ACHN (cell line): ENCODE data around the gene STK24.

Experiments
- DNase-seq: peaks from one replicate; pipeline ENCODE4 v3.0.0-alpha.2; 2015
- in situ Hi-C: cut with HindIII; loops from 2 replicates; pipeline ENCODE4 v1.10.0; 2017; ENCODE audit warnings: low sequenced_read_pairs, low pct_ligation_motif_present, low pct_unique_long_range_greater_than_20kb

The STK24 gene

DNA sequence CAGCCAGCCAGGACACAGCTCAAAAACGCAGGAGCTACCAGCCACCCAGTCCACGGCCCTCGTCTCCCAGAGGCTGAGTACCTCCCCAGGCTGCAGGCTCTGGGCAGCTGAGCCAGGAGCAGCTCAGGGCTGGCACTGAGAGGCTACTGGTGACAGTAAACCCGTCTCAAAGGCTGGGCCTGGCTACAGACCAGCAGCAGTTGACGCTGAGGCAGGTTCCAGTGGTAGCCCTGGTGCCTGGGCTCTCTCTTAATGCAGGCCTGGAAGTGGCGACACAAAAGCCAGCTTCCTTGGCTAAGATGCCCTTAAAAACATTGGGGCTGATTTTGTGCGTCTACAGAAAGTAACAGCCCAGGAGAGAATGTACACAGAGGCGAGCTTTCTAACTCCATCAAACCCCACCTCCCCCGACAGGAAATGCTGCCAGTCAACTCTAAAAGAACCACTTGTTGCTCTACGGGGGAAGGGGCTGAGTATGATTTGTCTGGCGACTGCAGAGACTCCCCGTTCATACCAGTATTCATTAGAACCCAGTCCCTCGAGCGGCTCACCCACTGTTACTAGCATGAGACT lies 126.3 kb downstream of the STK24 start:
- in situ Hi-C loops = no loop called here
- DNase-seq = no peak

GRCh38 chr13:98450026-98450425 lies 126.9 kb downstream of the STK24 start:
- in situ Hi-C loops = no loop called here
- DNase-seq = no peak

DNA sequence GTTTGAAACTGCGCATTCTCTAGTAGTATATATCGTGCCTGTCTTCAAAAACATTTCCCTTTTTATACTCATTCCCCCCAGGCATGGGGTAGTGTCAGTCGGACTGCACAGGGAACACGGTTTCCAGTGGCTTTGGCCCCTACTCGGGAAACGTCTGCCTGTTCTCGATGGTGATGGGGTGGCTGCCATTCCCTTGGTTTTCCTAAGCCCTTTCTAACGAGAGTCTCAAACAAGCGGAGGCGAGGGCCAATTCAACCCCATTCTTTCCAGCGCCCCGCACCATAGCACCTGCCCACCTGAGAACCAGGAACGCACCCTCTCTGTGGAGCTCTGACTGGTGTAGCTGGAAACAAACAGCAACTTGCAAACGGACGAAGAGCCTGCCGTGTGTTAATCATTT lies 127.6 kb downstream of the STK24 start:
- in situ Hi-C loops = loop anchor here (25.0 kb wide), 1 partner anchor 437 kb away; no protein-coding TSS in a partner anchor
- DNase-seq = no peak

DNA sequence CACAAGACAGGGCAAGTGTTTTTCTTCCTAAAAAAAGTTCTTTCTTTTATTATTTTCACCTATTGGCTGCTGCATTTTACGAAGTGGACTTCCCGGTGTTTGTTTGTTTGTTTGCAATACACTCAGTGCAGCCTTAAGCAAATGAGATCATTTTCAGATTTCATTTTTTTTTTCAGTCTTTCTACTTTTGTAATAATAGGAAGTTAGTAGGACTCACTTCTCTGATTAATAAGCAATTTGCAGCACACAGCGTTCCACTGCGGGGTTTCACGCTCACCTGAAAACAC lies 128.3 kb downstream of the STK24 start:
- in situ Hi-C loops = loop anchor here (25.0 kb wide), 1 partner anchor 436 kb away; no protein-coding TSS in a partner anchor
- DNase-seq = no peak

GRCh38 chr13:98447881-98448641 lies 128.8 kb downstream of the STK24 start:
- in situ Hi-C loops = loop anchor here (25.0 kb wide), 1 partner anchor 436 kb away; no protein-coding TSS in a partner anchor
- no peak for DNase-seq

- DNase-seq = no peak
- in situ Hi-C loops = loop anchor here (25.0 kb wide), 1 partner anchor 435 kb away; no protein-coding TSS in a partner anchor
These were observed 129.8 kb downstream of the STK24 start for GRCh38 chr13:98447130-98447529.

- no peak for DNase-seq
- in situ Hi-C loops = loop anchor here (25.0 kb wide), 1 partner anchor 434 kb away; no protein-coding TSS in a partner anchor
These were observed 130.7 kb downstream of the STK24 start for GRCh38 chr13:98446234-98446621.

GRCh38 chr13:98445340-98446233 lies 131.3 kb downstream of the STK24 start:
- DNase-seq = peak; percentile 53
- in situ Hi-C loops = loop anchor here (25.0 kb wide), 1 partner anchor 433 kb away; no protein-coding TSS in a partner anchor

DNA sequence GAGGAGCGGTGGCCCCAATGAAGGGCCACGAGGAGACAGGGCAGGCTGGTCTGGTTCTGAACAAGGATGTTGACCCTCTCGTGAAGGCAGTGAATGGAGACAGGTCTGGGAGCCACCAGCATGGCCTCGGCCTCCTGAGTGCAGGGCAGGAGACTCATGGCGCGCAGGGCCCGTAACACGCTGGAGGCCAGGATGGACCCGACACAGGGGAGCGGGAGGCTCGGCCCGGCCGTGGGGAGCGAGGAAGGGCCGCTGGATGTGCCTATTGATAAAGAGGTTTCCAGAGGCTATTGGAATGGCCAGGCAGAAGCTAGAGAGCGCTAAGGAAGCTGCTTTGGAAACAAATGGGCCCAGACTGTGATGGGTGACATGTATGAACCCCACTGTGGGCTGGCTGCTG lies 132.5 kb downstream of the STK24 start:
- DNase-seq = no peak
- in situ Hi-C loops = loop anchor here (25.0 kb wide), 1 partner anchor 432 kb away; no protein-coding TSS in a partner anchor

- no peak for DNase-seq
- in situ Hi-C loops = loop anchor here (25.0 kb wide), 1 partner anchor 432 kb away; no protein-coding TSS in a partner anchor
These were observed 133.0 kb downstream of the STK24 start for GRCh38 chr13:98443800-98444325.

- in situ Hi-C loops = loop anchor here (25.0 kb wide), 1 partner anchor 431 kb away; no protein-coding TSS in a partner anchor
- DNase-seq = peak; percentile 67
These were observed 133.6 kb downstream of the STK24 start for GRCh38 chr13:98443329-98443728.

DNA sequence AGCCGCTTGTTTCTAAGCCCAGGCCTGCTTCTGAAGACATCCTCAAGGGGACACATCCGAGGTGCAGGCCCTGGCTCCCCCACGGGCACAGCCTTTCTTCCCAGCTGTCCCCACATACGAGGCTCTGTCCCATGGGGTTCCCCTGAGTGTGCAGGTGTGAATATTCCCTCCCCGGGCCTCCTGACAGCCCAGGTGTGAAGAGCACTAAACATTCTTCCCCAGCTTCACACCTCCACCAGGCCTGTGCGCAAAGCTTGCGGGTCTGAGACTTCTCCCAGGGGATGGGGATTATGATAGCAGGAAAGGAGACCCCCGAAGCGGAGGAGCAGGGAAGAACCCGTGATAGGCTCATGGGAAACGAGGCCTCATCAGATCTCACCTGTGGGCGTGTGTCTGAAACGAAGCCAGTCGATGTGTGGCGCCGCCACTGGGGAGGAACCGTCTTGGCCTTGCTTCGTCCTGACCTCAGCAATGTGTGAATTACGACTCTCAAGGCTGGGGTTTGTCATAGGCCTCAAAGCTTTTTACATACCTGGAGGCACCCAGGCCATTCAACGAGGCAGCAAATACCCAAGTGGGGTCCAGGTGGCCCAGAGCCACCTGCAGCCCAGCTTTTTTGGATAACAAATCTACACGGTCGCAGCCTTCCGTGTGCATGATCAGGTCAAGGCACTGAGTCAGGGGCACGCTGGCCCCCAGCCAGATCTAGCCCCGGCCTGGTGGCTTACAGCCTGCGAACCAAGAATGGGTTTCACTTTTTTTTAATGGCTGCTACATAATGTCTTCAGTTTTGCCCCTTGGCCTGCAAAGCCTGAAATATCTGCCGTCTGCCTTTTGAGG lies 134.3 kb downstream of the STK24 start:
- DNase-seq = no peak
- in situ Hi-C loops = loop anchor here (25.0 kb wide), 1 partner anchor 430 kb away; no protein-coding TSS in a partner anchor

- in situ Hi-C loops = loop anchor here (25.0 kb wide), 1 partner anchor 429 kb away; no protein-coding TSS in a partner anchor
These were observed 135.7 kb downstream of the STK24 start for GRCh38 chr13:98441056-98441676.

DNA sequence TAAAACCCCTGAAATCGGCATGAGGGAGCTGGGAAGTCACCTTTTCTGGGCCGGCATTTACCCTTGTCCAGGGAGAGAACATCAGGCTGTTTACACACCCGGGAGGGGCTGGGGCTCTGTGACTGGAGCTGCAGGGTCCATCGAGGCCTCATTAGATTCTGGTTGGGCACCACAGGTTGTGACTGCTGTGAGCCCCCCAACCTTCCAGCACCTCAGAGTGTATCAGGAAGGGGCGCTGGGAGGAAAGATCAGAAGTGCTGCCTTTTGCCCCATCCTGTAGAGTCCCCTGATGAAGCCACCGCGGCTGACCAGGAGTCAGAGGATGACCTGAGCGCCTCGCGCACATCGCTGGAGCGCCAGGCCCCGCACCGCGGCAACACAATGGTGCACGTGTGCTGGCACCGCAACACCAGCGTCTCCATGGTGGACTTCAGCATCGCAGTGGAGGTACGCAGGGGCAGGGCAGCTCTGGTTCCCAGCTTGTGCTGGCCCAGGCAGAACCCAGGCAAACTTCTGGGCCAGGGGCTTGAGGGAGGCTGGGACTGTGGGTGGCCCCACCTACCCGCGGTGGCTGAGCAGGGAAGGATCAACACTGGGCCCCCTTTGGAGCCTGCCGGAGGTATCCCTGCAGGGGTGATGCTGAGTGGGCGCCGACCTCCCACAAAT lies 136.4 kb downstream of the STK24 start:
- in situ Hi-C loops = loop anchor here (25.0 kb wide), 1 partner anchor 428 kb away; no protein-coding TSS in a partner anchor

More at GRCh38 chr13:98441056-98441676, 135.7 kb downstream of the STK24 start:
- no peak for DNase-seq

GRCh38 chr13:98439896-98440295 lies 137.0 kb downstream of the STK24 start:
- DNase-seq = no peak
- in situ Hi-C loops = loop anchor here (25.0 kb wide), 1 partner anchor 428 kb away; no protein-coding TSS in a partner anchor

More for the DNA sequence above, 136.4 kb downstream of the STK24 start:
- no peak for DNase-seq

DNA sequence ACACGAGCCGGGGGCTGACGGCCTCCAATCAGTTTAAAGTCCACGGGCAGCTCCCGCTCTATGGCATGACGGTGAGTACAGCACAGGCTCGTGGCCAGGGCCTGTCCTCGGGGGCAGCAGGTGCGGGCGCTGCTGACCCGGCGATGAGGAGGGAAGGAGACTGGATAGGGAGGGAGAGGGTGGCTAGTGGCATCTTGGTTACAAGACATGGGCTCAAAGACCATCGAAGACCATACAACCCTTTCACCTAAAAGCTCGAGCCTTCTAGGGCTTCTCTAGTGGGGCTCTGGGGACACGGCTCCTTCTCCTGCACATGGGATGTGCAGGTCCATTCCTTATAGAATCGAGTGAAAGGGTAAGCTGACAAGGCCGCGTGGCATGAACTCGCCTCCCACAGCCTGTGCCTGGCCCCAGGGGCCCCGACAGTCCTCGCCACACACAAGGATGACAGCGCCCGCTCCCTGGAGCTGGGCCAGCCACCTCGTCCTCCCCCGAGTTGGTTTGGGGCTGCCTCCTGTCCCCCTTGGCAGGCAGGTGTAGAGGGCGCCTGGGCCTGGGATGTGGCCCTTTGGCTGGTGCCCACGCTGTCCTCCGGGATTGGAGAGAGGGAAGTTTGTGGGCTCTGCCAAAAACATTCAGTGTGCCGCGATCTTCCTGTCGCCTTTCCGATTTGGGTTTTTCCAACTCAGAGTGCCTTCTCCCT lies 137.6 kb downstream of the STK24 start:
- DNase-seq = no peak
- in situ Hi-C loops = loop anchor here (25.0 kb wide), 1 partner anchor 427 kb away; no protein-coding TSS in a partner anchor
